Body of pancreas (tissue), 4 donors: ENCODE results near the gene ASB8. TPM values are rescaled to one million over a fixed set of nuclear protein-coding genes. Genes with fewer than 3 reads are reported as not detected.

ENCODE experiments used
- ATAC-seq: fragments of 150-250 bp; one replicate; pipeline ENCODE4 v1.9.1; 2016
- DNase-seq, 4 donors: peaks; one replicate each; pipeline ENCODE4 v3.0.0-alpha.2; 2019
- H3K27ac ChIP-seq, 4 donors: fragments of 200-600 bp; sonication (generic); 1 replicate in 3 of 4; 2 replicates in 1 of 4; pipeline versions ENCODE4 v1.5.1 to v1.6.1; 2016 to 2019; ENCODE audit warnings: mild to moderate bottlenecking in 1 of 4, mixed read lengths in 1 of 4, moderate library complexity in 1 of 4
- H3K27me3 ChIP-seq, 2 donors: fragments of 200-600 bp; sonication (generic); one replicate each; pipeline ENCODE4 v1.6.0; 2016; ENCODE audit warnings: mild to moderate bottlenecking in 1 of 2
- H3K36me3 ChIP-seq, 2 donors: fragments of 200-600 bp; sonication (generic); replicated peaks in 1 of 2; 2 replicates each; pipeline ENCODE4 v1.5.1; 2016; ENCODE audit warnings: low read depth in 2 of 2; ENCODE audit not compliant: insufficient read depth in 1 of 2
- H3K4me1 ChIP-seq: fragments of 200-600 bp; sonication (generic); one replicate; pipeline ENCODE4 v1.6.0; 2016
- H3K4me3 ChIP-seq, 2 donors: fragments of 200-600 bp; sonication (generic); 1 replicate in 1 of 2; 2 replicates in 1 of 2; pipeline ENCODE4 v1.5.1; 2016 to 2019
- H3K9me3 ChIP-seq, 3 donors: fragments of 200-600 bp; sonication (generic); 1 replicate in 2 of 3; 2 replicates in 1 of 3; pipeline ENCODE4 v1.5.1; 2016
- POLR2A ChIP-seq, 3 donors: fragments of 450-650 bp; IDR thresholded peaks; one replicate each; pipeline ENCODE4 v1.6.1; 2016; ENCODE audit warnings: antibody characterized with exemption in 3 of 3, mild to moderate bottlenecking in 2 of 3
- WGBS, 2 donors: methylation state at CpG; one replicate each; pipeline ENCODE4 v1.1.5; 2017; 5-methylcytosine and 5-hydroxymethylcytosine counted together
- intact Hi-C: fragments of 100-400 bp; cut with DNase I; formaldehyde crosslinking; loops from one replicate; pipeline ENCODE4 v1.15.1; 2023
- microRNA-seq, 2 donors: library from miRNA; unstranded; fragments of <30 nt; microRNA quantifications; one replicate each; pipeline ENCODE4, GENCODE V29; 2016; ENCODE audit warnings: borderline number of aligned reads in 2 of 2, borderline replicate concordance in 2 of 2
- small RNA-seq: library from RNA; depleted of rRNA; stranded (forward); fragments of <200 nt; gene quantifications from one replicate; pipeline ENCODE3, GENCODE V24; 2016
- total RNA-seq, 2 donors: library from RNA; depleted of rRNA; stranded (reverse); fragments of >200 nt; gene quantifications; one replicate each; pipeline ENCODE4 v1.1.0, GENCODE V29; 2016
- TF ChIP-seq, protein P1 (sequence below), 7 experiments: fragments of 450-650 bp in 4 of 7; fragments of 200-600 bp in 3 of 7; sonication (generic) in 3 of 7; IDR thresholded peaks; one replicate each; pipeline ENCODE4 v1.5.1; 2016 to 2019; ENCODE audit warnings: antibody characterized with exemption in 7 of 7

The ASB8 gene
- total RNA-seq, 2 donors from 2014 or later, result 27.2 to 33.0 TPM

DNA sequence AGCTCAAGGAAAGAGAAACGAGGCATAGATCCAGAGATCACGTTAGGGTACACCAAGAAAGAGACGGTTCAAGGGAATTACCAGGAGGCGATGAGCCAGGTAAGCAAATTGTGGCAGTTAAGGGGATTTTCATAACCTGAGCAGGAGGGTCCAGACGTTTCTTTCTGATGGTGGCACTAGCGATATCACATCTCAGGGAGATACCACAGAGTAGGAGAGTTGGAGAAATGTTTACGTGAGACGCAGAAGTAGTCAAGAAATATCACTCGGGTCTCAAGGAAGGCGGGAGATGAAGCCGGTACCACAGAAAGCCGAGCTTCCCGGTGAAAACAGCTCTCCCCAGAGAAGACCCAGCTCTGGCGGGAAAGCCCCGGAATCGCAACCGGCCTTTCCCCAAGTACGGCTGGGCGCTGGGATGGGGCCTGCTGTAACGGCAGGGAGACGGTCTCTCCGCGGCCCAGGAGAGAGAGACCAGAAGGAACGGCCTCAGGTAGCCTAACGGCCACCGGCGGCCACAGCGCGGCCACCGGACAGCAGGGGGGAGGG lies 51.9 kb downstream of the ASB8 start:
- Histone ChIP-seq H3K4me1 (peaks cover 18% of the 10 kb centered on the region), H3K36me3 (no peaks in the 10 kb centered on the region), H3K27me3 (no peaks in the 10 kb centered on the region), H3K27ac (peak overlapping the region; percentile 82 to 96 (median 90)), H3K9me3 (no peaks in the 10 kb centered on the region), H3K4me3 (peak overlapping the region; percentile 88 to 96)
- DNase-seq, result no peak
- WGBS, 2 donors, result 0 to 1% methylated on average over 20 to 30 of the region's 30 CpGs
- TF ChIP-seq, protein P1, sequence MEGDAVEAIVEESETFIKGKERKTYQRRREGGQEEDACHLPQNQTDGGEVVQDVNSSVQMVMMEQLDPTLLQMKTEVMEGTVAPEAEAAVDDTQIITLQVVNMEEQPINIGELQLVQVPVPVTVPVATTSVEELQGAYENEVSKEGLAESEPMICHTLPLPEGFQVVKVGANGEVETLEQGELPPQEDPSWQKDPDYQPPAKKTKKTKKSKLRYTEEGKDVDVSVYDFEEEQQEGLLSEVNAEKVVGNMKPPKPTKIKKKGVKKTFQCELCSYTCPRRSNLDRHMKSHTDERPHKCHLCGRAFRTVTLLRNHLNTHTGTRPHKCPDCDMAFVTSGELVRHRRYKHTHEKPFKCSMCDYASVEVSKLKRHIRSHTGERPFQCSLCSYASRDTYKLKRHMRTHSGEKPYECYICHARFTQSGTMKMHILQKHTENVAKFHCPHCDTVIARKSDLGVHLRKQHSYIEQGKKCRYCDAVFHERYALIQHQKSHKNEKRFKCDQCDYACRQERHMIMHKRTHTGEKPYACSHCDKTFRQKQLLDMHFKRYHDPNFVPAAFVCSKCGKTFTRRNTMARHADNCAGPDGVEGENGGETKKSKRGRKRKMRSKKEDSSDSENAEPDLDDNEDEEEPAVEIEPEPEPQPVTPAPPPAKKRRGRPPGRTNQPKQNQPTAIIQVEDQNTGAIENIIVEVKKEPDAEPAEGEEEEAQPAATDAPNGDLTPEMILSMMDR (IDR thresholded peaks at IDR 0.05), result no peak
- no peak for TF ChIP-seq POLR2A (IDR thresholded peaks at IDR 0.05)
- intact Hi-C loops, result no loop called here
- ATAC-seq, result no peak

DNA sequence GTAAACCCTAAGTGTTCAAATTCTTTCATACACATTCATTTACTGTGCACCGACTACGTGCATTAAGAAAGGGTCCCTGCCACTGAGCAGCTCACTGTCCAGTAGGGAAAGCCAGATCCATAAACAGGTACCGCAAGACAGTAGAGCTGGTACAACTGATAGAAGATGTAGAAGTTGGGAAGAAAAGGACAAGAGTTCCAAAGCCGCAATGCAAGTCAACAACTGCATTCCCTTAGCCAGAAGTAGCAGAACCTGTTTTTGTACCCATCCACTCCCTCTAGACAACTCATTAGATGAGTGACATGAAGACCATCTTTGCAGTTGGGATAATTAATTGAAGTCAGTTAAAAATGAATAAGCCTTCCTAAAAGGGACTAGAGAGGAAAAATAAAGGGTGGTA lies 52.8 kb downstream of the ASB8 start:
- intact Hi-C loops, result no loop called here
- Histone ChIP-seq H3K27me3 (no peaks in the 10 kb centered on the region), H3K27ac (no peak overlapping the region), H3K36me3 (no peaks in the 10 kb centered on the region), H3K4me1 (peaks cover 18% of the 10 kb centered on the region), H3K4me3 (peak overlapping the region in 1 of 2 donors; percentile 96), H3K9me3 (no peaks in the 10 kb centered on the region)
- DNase-seq, result no peak
- WGBS, 2 donors, result 47 to 54% methylated on average over 4 of the region's 4 CpGs
- no peak for ATAC-seq
- TF ChIP-seq POLR2A (IDR thresholded peaks at IDR 0.05), result no peak
- TF ChIP-seq, protein P1 (IDR thresholded peaks at IDR 0.05), result no peak

Small RNA genes lying within 50 kb of the gene (microRNA-seq; reads per million reads assigned to microRNA genes)
- 0 to 1.4 reads per million in 2 donors for gene MIR6505

Small RNA genes lying within 50 kb of the gene (small RNA-seq; reads per million reads assigned to genes)
- gene MIR6505, result 1.1 reads per million, percentile 47 among the genes with 10 or more reads in this experiment

Other genes starting within 250 kb of the ASB8 start
- gene TMEM106C, start 193.9 kb downstream of the ASB8 start, total RNA-seq, result 10 to 100 TPM; 38.2 to 47.0 TPM
- gene COL2A1, start 153.0 kb downstream of the ASB8 start, total RNA-seq, result not detected
- 10 to 100 TPM; 11.4 to 15.8 TPM for gene SENP1, start 51.4 kb downstream of the ASB8 start, total RNA-seq
- gene PFKM, start 38.2 kb downstream of the ASB8 start, total RNA-seq, result 10 to 100 TPM; 14.3 to 16.8 TPM
- gene CCDC184, start 26.1 kb upstream of the ASB8 start, total RNA-seq, result under 1 TPM in 1 of 2 donors, not detected in 1; 0.26 TPM
- not detected for gene OR10AD1, start 45.8 kb upstream of the ASB8 start, total RNA-seq
- 10 to 100 TPM in 1 of 2 donors, 1 to 10 TPM in 1; 9.2 to 17.1 TPM for gene ZNF641, start 193.4 kb upstream of the ASB8 start, total RNA-seq